Measurements from ENCODE around the gene ZNF652. TPM values are rescaled to one million over a fixed set of nuclear protein-coding genes. Genes with fewer than 3 reads are reported as not detected.

ZNF652 gene
- total RNA-seq, 3 donors from 2014 or later: 34.2 to 157 (median 72.4) TPM

GRCh38 chr17:49294122-49294521 is 67.9 kb downstream of the ZNF652 start:
- no peak for TF ChIP-seq CTCF (IDR thresholded peaks at IDR 0.05)
- TF ChIP-seq POLR2A (IDR thresholded peaks at IDR 0.05): no peak
- no peak for TF ChIP-seq POLR2AphosphoS5 (IDR thresholded peaks at IDR 0.05)
- H3K4me1 ChIP-seq: no peaks in the 10 kb centered on the region
- intact Hi-C loops (cut with DNase I; ENCODE audit: low total_unique reads): no loop called here

GRCh38 chr17:49292901-49293300 is 69.1 kb downstream of the ZNF652 start:
- H3K27ac ChIP-seq: no peak overlapping the region
- TF ChIP-seq CTCF (IDR thresholded peaks at IDR 0.05): no peak
- no peak for TF ChIP-seq POLR2A (IDR thresholded peaks at IDR 0.05)
- no peak for TF ChIP-seq POLR2AphosphoS5 (IDR thresholded peaks at IDR 0.05)
- no peaks in the 10 kb centered on the region for H3K36me3 ChIP-seq
- intact Hi-C loops (cut with DNase I; ENCODE audit: low total_unique reads): no loop called here
- no peaks in the 10 kb centered on the region for H3K27me3 ChIP-seq
- no peaks in the 10 kb centered on the region for H3K4me1 ChIP-seq
- no peak overlapping the region for H3K4me3 ChIP-seq
- no peaks in the 10 kb centered on the region for H3K9me3 ChIP-seq
- no peak for DNase-seq (ENCODE audit: low spot score in 2 of 2)

More at GRCh38 chr17:49294122-49294521, 67.9 kb downstream of the ZNF652 start:
- DNase-seq (ENCODE audit: low spot score in 2 of 2): no peak
- Histone ChIP-seq H3K27ac (no peak overlapping the region), H3K4me3 (no peak overlapping the region), H3K9me3 (no peaks in the 10 kb centered on the region), H3K36me3 (no peaks in the 10 kb centered on the region), H3K27me3 (no peaks in the 10 kb centered on the region)

GRCh38 chr17:49291929-49292328 is 70.1 kb downstream of the ZNF652 start:
- intact Hi-C loops (cut with DNase I; ENCODE audit: low total_unique reads): no loop called here
- H3K27ac ChIP-seq: no peak overlapping the region
- no peaks in the 10 kb centered on the region for H3K9me3 ChIP-seq
- no peak overlapping the region for H3K4me3 ChIP-seq
- no peak for DNase-seq (ENCODE audit: low spot score in 2 of 2)
- no peaks in the 10 kb centered on the region for H3K27me3 ChIP-seq
- no peaks in the 10 kb centered on the region for H3K36me3 ChIP-seq
- no peaks in the 10 kb centered on the region for H3K4me1 ChIP-seq
- TF ChIP-seq CTCF (IDR thresholded peaks at IDR 0.05) (no peak), POLR2A (IDR thresholded peaks at IDR 0.05) (no peak), POLR2AphosphoS5 (IDR thresholded peaks at IDR 0.05) (no peak)

GRCh38 chr17:49290690-49291359 is 71.2 kb downstream of the ZNF652 start:
- H3K36me3 ChIP-seq: no peaks in the 10 kb centered on the region

More at GRCh38 chr17:49290690-49291359, 71.2 kb downstream of the ZNF652 start:
- H3K4me3 ChIP-seq: no peak overlapping the region
- H3K27me3 ChIP-seq: no peaks in the 10 kb centered on the region
- TF ChIP-seq CTCF (IDR thresholded peaks at IDR 0.05) (peak in 2 of 3 donors; percentile 27 to 57), POLR2AphosphoS5 (IDR thresholded peaks at IDR 0.05) (no peak), POLR2A (IDR thresholded peaks at IDR 0.05) (no peak)
- DNase-seq (ENCODE audit: low spot score in 2 of 2): no peak
- H3K27ac ChIP-seq: no peak overlapping the region
- intact Hi-C loops (cut with DNase I; ENCODE audit: low total_unique reads): no loop called here
- no peaks in the 10 kb centered on the region for H3K9me3 ChIP-seq
- H3K4me1 ChIP-seq: no peaks in the 10 kb centered on the region
